HepG2 (cell line): ENCODE data around the gene OR1S2. TPM values are rescaled to one million over a fixed set of nuclear protein-coding genes. Genes with fewer than 3 reads are reported as not detected.

Experiments used
- HIVEP1 ChIP-seq: sonication (generic); formaldehyde crosslinking; IDR thresholded peaks from 2 replicates; pipeline ENCODE4 v1.4.0; 2020; ENCODE audit warnings: mild to moderate bottlenecking, missing genetic modification reagents
- HNF4G ChIP-seq, 2 experiments: sonication (generic) in 1 of 2; formaldehyde crosslinking in 1 of 2; IDR thresholded peaks; 2 replicates each; pipeline versions ENCODE4 v1.4.0 to v1.6.1; 2011 to 2020; ENCODE audit warnings: borderline replicate concordance in 2 of 2, low read depth in 2 of 2, mild to moderate bottlenecking in 2 of 2, low read length in 1 of 2, missing genetic modification reagents in 1 of 2, moderate library complexity in 1 of 2
- HOXA9 ChIP-seq: sonication (generic); formaldehyde crosslinking; IDR thresholded peaks from 2 replicates; pipeline ENCODE4 v1.8.1; 2022; ENCODE audit warnings: missing genetic modification reagents, mild to moderate bottlenecking, moderate library complexity, borderline replicate concordance
- KAT8 ChIP-seq: IDR thresholded peaks from 2 replicates; pipeline ENCODE4 v1.6.1; 2016; ENCODE audit warnings: missing genetic modification reagents, missing compliant biosample characterization
- KDM2A ChIP-seq: sonication (generic); formaldehyde crosslinking; IDR thresholded peaks from 2 replicates; pipeline ENCODE4 v1.4.0; 2020; ENCODE audit warnings: low read depth, missing genetic modification reagents, borderline replicate concordance
- MAFF ChIP-seq: IDR thresholded peaks from 2 replicates; pipeline ENCODE4 v1.6.1; 2011; ENCODE audit warnings: low read depth, low read length, improper control_type of control experiment
- NBN ChIP-seq: fragments of 450-650 bp; conservative IDR thresholded peaks from 2 replicates; pipeline ENCODE4 v1.6.1; 2017
- NFYB ChIP-seq: sonication (generic); formaldehyde crosslinking; IDR thresholded peaks from 2 replicates; pipeline ENCODE4 v1.4.0; 2020; ENCODE audit warnings: missing genetic modification reagents
- PHF8 ChIP-seq: sonication (generic); formaldehyde crosslinking; IDR thresholded peaks from 2 replicates; pipeline ENCODE4 v1.5.0; 2020; ENCODE audit warnings: missing genetic modification reagents
- RBM22 ChIP-seq: fragments of 200-400 bp; formaldehyde crosslinking; optimal IDR thresholded peaks from 2 replicates; pipeline ENCODE3; 2017; ENCODE audit warnings: mild to moderate bottlenecking, low read length, moderate library complexity
- REXO4 ChIP-seq: sonication (generic); formaldehyde crosslinking; IDR thresholded peaks from 2 replicates; pipeline ENCODE4 v1.8.0; 2022; ENCODE audit warnings: missing genetic modification reagents, mild to moderate bottlenecking, borderline replicate concordance
- SRY ChIP-seq: sonication (generic); formaldehyde crosslinking; IDR thresholded peaks from 2 replicates; pipeline ENCODE4 v1.8.0; 2022; ENCODE audit warnings: mild to moderate bottlenecking, missing genetic modification reagents
- TBL1XR1 ChIP-seq: fragments of 150-350 bp; IDR thresholded peaks from 2 replicates; pipeline ENCODE4 v1.6.1; 2014; ENCODE audit warnings: borderline replicate concordance, low read length; ENCODE audit not compliant: partially characterized antibody
- ZFP37 ChIP-seq: sonication (generic); formaldehyde crosslinking; IDR thresholded peaks from 2 replicates; pipeline ENCODE4 v1.4.0; 2020; ENCODE audit warnings: missing genetic modification reagents, borderline replicate concordance
- ZNF138 ChIP-seq: sonication (generic); formaldehyde crosslinking; IDR thresholded peaks from 2 replicates; pipeline ENCODE4 v1.5.0; 2020; ENCODE audit warnings: mild to moderate bottlenecking, low read depth, missing genetic modification reagents
- ZNF468 ChIP-seq: sonication (generic); formaldehyde crosslinking; IDR thresholded peaks from 2 replicates; pipeline ENCODE4 v1.8.0; 2022; ENCODE audit warnings: mild to moderate bottlenecking, moderate library complexity, missing genetic modification reagents
- ZNF496 ChIP-seq: sonication (generic); formaldehyde crosslinking; IDR thresholded peaks from 2 replicates; pipeline ENCODE4 v1.8.1; 2023; ENCODE audit warnings: mild to moderate bottlenecking, moderate library complexity, missing genetic modification reagents; ENCODE audit not compliant: insufficient replicate concordance
- ZNF670 ChIP-seq: sonication (generic); formaldehyde crosslinking; IDR thresholded peaks from 2 replicates; pipeline ENCODE4 v1.8.0; 2022; ENCODE audit warnings: mild to moderate bottlenecking, missing genetic modification reagents, borderline replicate concordance
- ZSCAN31 ChIP-seq: sonication (generic); formaldehyde crosslinking; IDR thresholded peaks from 2 replicates; pipeline ENCODE4 v1.5.0; 2020; ENCODE audit warnings: low read depth, mild to moderate bottlenecking, missing genetic modification reagents
- polyA plus RNA-seq, 8 experiments: library from polyadenylated mRNA; depleted of rRNA in 3 of 8; stranded (reverse) in 7 of 8; unstranded in 1 of 8; fragments of >200 nt; fragmentation: Illumina TruSeq in 4 of 8; extraction: Trizol in 4 of 8; gene quantifications; 2 replicates each; pipeline versions ENCODE4 v1.2.1 to v1.2.3, GENCODE V29; 2011 to 2016; ENCODE audit warnings: low read depth in 4 of 8, missing spikeins in 1 of 8, mixed read lengths in 1 of 8; ENCODE audit not compliant: insufficient read depth in 1 of 8
- total RNA-seq, 5 experiments: library from RNA; depleted of rRNA; stranded (reverse); fragments of >200 nt; fragmentation: Illumina TruSeq; extraction: Trizol; gene quantifications; 2 replicates each; pipeline ENCODE4 v1.2.3, GENCODE V29; 2016; ENCODE audit warnings: low read depth in 1 of 5
- TF ChIP-seq, protein P1 (sequence below): sonication (generic); formaldehyde crosslinking; conservative IDR thresholded peaks from 2 replicates; pipeline ENCODE4 v1.4.0; 2020; ENCODE audit warnings: missing genetic modification reagents
- TF ChIP-seq, protein P2 (sequence below): IDR thresholded peaks from 2 replicates; pipeline ENCODE4 v1.6.1; 2016
- TF ChIP-seq, protein P3 (sequence below): IDR thresholded peaks from 2 replicates; pipeline ENCODE4 v1.6.1; 2016
- TF ChIP-seq, protein P4 (sequence below): fragments of 450-650 bp; IDR thresholded peaks from 2 replicates; pipeline ENCODE4 v1.6.1; 2017; ENCODE audit warnings: mild to moderate bottlenecking

The OR1S2 gene
- total and polyA plus RNA-seq, 2 of the 13 experiments (the other 11 are each of a cell fraction or from before 2014, with no cell fraction given), result not detected

DNA sequence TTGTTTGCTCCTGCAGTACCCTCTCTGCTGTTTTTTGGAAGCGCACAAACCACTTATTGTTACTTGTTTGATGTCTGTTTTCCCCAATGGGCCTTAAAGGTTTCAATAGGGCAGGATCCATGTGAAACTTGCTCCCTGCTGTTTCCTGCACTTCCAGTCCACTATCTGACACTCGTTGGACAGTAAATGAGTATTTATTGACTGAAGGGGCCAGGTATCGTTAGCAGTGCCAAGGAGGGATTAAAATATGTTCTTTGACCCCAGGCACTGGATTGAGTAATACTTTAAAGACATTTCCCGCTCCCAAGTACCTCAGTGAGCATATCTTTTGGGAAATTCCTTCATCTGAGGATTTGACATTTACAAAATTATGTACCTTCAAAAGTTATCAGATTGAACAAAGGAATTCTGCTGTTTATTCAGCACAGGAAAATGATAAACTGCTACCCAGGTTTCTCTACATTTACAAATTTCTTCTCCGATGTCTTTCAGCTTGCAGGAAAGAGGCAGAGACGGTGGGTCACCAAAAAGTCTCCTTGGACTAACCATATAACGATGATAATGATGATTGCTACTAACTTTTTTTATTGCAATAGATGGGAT lies 38.3 kb downstream of the OR1S2 start (continued):
- TF ChIP-seq HNF4G (IDR thresholded peaks at IDR 0.05; ENCODE audit: borderline replicate concordance, low read depth, low read length), result peak; percentile 93
- TF ChIP-seq HNF4G (CRISPR knock-in tag; IDR thresholded peaks at IDR 0.05; ENCODE audit: borderline replicate concordance, low read depth), result peak; percentile 89; the same call in 1 of the 2 replicates
- TF ChIP-seq ZNF138 (CRISPR knock-in tag), result no peak
- 0 out of 2 replicates have a peak, but pooled peaks have one; percentile 23 for TF ChIP-seq HOXA9 (CRISPR knock-in tag)
- TF ChIP-seq, protein P1, sequence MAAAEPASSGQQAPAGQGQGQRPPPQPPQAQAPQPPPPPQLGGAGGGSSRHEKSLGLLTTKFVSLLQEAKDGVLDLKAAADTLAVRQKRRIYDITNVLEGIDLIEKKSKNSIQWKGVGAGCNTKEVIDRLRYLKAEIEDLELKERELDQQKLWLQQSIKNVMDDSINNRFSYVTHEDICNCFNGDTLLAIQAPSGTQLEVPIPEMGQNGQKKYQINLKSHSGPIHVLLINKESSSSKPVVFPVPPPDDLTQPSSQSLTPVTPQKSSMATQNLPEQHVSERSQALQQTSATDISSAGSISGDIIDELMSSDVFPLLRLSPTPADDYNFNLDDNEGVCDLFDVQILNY (CRISPR knock-in tag), result 0 out of 2 replicates have a peak, but pooled peaks have one; percentile 38
- no peak for TF ChIP-seq HIVEP1 (CRISPR knock-in tag)
- TF ChIP-seq ZFP37 (CRISPR knock-in tag), result no peak
- TF ChIP-seq ZNF670 (CRISPR knock-in tag), result peak; percentile 34; the same call in 1 of the 2 replicates
- peak; percentile 49; the same call in 1 of the 2 replicates for TF ChIP-seq KAT8 (CRISPR knock-in tag)
- TF ChIP-seq PHF8 (CRISPR knock-in tag), result no peak
- TF ChIP-seq KDM2A (CRISPR knock-in tag), result no peak
- no peak for TF ChIP-seq REXO4 (CRISPR knock-in tag)
- TF ChIP-seq MAFF, result no peak
- no peak for TF ChIP-seq ZSCAN31
- no peak for TF ChIP-seq NFYB (CRISPR knock-in tag)
- TF ChIP-seq, protein P2, sequence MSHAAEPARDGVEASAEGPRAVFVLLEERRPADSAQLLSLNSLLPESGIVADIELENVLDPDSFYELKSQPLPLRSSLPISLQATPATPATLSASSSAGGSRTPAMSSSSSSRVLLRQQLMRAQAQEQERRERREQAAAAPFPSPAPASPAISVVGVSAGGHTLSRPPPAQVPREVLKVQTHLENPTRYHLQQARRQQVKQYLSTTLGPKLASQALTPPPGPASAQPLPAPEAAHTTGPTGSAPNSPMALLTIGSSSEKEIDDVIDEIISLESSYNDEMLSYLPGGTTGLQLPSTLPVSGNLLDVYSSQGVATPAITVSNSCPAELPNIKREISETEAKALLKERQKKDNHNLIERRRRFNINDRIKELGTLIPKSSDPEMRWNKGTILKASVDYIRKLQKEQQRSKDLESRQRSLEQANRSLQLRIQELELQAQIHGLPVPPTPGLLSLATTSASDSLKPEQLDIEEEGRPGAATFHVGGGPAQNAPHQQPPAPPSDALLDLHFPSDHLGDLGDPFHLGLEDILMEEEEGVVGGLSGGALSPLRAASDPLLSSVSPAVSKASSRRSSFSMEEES (CRISPR knock-in tag), result peak; percentile 60; the same call in 1 of the 2 replicates
- TF ChIP-seq, protein P3, sequence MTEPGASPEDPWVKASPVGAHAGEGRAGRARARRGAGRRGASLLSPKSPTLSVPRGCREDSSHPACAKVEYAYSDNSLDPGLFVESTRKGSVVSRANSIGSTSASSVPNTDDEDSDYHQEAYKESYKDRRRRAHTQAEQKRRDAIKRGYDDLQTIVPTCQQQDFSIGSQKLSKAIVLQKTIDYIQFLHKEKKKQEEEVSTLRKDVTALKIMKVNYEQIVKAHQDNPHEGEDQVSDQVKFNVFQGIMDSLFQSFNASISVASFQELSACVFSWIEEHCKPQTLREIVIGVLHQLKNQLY (CRISPR knock-in tag), result peak; percentile 32; the same call in 1 of the 2 replicates
- no peak for TF ChIP-seq TBL1XR1
- TF ChIP-seq SRY, result no peak
- TF ChIP-seq ZNF468 (CRISPR knock-in tag), result no peak
- TF ChIP-seq ZNF496 (CRISPR knock-in tag), result no peak
- no peak for TF ChIP-seq RBM22
- TF ChIP-seq NBN, result no peak
- TF ChIP-seq, protein P4, sequence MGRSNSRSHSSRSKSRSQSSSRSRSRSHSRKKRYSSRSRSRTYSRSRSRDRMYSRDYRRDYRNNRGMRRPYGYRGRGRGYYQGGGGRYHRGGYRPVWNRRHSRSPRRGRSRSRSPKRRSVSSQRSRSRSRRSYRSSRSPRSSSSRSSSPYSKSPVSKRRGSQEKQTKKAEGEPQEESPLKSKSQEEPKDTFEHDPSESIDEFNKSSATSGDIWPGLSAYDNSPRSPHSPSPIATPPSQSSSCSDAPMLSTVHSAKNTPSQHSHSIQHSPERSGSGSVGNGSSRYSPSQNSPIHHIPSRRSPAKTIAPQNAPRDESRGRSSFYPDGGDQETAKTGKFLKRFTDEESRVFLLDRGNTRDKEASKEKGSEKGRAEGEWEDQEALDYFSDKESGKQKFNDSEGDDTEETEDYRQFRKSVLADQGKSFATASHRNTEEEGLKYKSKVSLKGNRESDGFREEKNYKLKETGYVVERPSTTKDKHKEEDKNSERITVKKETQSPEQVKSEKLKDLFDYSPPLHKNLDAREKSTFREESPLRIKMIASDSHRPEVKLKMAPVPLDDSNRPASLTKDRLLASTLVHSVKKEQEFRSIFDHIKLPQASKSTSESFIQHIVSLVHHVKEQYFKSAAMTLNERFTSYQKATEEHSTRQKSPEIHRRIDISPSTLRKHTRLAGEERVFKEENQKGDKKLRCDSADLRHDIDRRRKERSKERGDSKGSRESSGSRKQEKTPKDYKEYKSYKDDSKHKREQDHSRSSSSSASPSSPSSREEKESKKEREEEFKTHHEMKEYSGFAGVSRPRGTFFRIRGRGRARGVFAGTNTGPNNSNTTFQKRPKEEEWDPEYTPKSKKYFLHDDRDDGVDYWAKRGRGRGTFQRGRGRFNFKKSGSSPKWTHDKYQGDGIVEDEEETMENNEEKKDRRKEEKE, result no peak
